HG02981 (cell line): ENCODE data around the gene SLC1A3.

ENCODE experiments used
- ATAC-seq: cut with Tn5 transposase; IDR thresholded peaks from one replicate; pipeline ENCODE4 v1.9.1; 2021; ENCODE audit warnings: mild to moderate bottlenecking, moderate library complexity; ENCODE audit not compliant: unreplicated experiment

SLC1A3 gene

GRCh38 chr5:36654564-36654963 is 48.2 kb downstream of the SLC1A3 start:
- no peak for ATAC-seq

DNA sequence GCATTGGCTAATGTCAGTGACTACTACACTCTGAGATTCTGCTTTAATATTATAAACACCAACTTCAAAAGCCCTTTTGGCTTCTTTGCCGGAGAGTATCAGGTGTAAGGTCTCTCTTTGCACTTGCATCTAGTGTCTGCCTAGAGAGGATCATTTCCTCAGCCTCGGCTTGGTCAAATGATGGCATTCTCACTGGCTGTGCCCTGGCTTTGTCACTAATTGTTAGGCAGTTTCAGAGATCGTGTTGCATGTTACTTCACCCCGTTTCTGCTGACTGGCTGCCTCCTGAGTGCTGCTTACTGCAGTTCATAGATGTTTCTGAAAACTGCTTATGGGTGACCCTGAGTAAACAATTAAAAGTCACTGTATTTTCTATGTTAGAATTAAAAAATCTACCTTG is 48.8 kb downstream of the SLC1A3 start:
- ATAC-seq: no peak

GRCh38 chr5:36656556-36656955 is 50.1 kb downstream of the SLC1A3 start:
- no peak for ATAC-seq

DNA sequence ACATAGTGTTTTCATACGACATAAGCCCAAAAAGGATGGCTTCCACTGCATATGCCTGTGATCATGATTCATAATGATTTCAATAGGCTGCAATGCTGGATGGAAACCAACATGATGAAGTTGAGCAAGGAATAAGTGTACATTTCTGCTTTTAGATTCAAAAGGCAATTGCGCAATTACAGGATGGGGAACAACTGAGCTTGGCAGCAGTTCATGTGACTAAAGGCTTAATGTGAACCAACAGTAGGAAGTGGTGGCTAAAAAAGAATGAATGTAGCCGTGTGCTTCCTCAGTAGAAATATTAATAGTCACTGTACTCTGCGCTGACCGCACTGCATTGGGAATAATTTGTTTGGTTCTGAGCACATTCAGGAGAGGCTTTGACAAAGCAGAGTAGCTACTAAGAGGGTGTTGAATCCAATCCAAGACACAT is 51.2 kb downstream of the SLC1A3 start:
- no peak for ATAC-seq

- no peak for ATAC-seq
Measured at GRCh38 chr5:36658038-36658756, 51.8 kb downstream of the SLC1A3 start.

DNA sequence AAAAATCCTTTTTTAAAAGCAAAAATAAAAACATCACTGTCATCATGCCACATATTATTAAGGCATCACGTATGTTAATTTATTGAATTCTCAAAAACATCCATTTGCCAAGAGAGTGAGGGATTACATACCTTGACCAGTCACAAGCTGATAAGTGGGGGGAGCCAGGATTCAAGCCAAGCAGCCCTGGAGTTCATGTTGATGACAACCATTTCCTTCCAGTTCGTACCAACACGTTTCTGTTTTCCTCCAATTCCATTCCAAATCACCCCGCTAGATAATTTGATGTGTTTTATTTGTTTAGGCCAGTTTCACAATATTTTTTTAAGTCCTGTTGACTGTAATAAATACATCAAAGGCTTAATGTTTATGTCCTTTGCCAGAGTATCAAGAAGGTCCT is 53.0 kb downstream of the SLC1A3 start:
- no peak for ATAC-seq

- no peak for ATAC-seq
Measured at GRCh38 chr5:36660397-36661049, 54.1 kb downstream of the SLC1A3 start.

DNA sequence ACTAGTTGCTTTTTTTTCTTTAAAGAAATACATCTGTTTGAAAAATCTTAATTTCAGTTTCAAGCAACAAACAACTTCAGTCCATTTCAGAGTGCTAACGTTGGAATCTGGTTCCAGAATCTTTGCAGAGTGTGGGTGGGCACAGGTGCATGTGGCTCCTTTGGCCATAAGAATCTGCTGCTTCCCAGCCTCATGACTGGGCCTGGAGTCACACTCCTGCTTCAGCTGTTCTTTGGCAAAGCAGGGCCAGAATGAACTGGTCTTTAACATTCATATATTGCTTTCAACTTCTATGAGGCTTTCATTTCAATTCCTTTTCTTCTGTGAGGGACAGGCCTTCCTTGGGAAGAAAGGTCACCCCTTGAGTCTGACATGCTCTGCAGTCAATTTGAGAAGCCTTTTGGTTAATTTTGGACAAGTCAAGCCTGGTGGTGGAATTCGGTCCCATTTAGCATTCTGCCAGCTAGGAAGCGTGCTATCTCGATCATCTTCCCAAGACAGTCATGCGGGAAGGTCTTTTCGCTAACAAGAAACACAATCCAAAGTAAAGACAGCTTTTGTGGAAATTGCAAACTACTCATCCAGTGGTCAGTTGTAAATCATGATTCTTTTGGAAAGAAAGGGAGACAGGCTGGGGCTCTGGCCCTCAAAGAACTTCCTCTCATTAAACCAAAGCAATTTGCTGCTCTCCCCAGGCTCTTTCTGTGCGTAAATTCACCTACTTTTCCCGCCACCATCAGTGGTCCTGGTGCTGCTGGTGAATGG is 55.2 kb downstream of the SLC1A3 start:
- no peak for ATAC-seq

- ATAC-seq: no peak
Measured at GRCh38 chr5:36662291-36662851, 56.0 kb downstream of the SLC1A3 start.

DNA sequence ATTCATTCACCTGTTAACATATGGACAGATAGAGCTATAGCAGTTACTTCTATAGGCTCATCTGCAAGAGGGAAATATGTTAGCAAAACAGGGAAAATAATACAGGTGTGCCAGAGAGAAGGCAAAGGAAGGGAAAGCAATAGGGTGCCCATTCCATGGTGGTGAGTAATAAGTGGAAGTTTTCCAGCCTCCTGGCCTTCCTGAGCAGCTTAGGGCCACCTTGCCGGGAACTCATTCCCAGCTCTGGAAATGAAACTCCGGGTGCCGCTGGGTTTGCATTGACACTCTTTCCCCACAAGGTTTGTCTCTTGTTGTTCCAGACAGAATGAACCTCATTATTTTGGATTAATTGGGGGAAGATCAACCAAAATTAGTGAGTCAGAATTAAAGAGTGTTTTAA is 58.4 kb downstream of the SLC1A3 start:
- ATAC-seq: no peak

DNA sequence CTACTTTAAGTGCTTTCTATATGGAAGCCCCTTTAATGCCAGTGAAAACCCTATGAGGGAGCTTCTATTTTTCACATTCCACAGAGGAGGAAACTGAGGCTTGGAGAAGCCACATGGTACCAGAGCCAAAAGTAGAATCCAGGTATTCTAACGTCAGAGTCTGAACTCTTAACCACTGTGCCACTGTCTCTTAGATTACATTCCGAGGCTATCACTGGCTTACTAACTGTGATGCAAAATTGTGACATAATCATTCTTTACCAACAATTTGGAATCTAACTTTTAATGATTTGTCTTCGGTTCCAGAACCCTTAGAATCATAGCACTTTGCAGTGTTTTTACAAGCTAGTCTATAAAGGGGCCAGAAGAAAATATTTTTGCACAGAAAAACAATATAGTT is 59.2 kb downstream of the SLC1A3 start:
- ATAC-seq: no peak

GRCh38 chr5:36666274-36666673 is 59.9 kb downstream of the SLC1A3 start:
- no peak for ATAC-seq

DNA sequence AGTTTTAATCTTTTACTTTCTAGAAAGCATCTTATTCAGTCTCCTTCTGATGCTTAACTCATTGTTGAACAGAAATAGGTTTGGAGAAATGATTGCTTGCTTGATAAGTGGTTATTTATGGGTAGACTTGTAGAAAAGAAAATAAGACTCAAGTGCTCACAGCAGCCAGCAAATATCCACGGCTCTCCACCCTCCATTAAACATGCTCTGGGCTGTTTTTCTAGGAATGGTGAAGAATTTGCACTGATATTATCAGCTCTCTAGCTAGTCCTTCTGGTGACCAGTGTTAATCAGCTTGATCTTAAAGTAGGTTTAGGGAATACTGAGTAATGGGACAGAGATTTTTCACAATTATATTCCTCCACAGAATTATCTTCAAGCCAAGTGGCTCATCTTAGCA is 60.6 kb downstream of the SLC1A3 start:
- ATAC-seq: no peak

DNA sequence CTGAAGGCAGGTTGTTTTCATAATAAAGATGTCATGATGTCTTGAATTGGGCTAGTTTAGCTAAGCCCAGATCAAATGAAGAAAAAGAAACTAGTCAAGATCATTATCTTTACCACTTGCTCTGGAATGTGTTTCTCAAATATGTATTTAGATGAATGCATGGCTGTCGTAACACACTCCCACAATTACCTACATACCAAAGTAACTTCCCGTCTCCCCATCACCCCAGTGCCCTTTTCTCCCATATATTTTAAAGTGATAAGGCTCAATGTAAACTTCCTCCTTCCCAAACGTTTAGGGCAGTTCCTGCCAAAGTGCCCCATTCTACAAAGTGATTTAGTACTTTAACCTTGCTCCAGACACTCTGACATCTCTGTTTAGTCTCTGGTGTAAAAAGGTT is 61.4 kb downstream of the SLC1A3 start:
- no peak for ATAC-seq

- no peak for ATAC-seq
Measured at GRCh38 chr5:36669015-36669651, 62.7 kb downstream of the SLC1A3 start.

GRCh38 chr5:36670548-36670947 is 64.1 kb downstream of the SLC1A3 start:
- ATAC-seq: no peak

DNA sequence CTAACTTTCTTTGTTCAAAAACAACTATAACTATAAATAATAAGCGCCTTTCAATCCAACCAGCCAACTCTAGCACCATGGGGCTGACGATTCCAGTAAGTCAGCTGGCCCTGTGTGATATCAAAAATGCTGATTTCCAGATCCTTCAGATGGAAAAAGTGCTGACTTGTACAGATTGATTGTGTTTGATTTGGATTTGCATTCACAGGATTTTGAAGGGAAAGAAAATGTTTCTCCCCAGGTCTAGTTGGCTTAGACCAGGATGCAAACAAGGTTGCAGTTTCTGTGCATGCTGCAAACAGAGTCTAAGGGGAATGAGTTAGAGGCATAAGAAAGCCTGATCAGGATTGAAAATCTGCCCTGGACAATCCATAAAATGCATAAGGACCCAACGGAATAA is 68.9 kb downstream of the SLC1A3 start:
- ATAC-seq: no peak

DNA sequence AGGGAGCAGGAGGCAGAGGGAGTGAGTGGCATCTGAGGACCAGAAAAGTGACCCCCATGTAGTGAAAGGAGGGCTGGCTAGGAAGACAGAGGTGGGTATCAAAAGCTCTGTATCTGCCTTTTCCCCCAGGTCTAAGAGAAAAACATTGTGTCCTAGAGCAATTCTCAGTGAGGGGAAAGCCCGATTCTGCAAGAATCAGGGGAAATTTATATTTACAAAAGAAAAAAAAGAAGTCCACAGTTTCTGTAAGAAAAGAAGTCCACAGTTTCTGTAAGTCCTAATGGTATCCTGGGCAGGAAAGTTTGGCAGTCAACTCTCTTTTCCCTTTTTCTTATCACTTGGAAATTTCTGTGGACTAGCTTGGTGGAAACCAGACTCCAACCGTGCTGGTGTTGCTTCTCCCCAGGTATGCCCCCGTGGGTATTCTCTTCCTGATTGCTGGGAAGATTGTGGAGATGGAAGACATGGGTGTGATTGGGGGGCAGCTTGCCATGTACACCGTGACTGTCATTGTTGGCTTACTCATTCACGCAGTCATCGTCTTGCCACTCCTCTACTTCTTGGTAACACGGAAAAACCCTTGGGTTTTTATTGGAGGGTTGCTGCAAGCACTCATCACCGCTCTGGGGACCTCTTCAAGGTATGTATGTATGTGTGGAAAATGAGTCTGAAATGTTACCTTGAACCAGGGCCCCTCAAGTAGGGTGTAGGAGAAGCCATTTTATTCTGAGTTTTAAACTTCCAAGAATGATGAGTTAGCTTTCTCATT is 73.0 kb downstream of the SLC1A3 start:
- no peak for ATAC-seq

GRCh38 chr5:36680066-36680465 is 73.7 kb downstream of the SLC1A3 start:
- ATAC-seq: no peak

- no peak for ATAC-seq
Measured at GRCh38 chr5:36681711-36682110, 75.3 kb downstream of the SLC1A3 start.
